CD1c-positive myeloid dendritic cell (primary cell): ENCODE measurements around the gene DAZAP2.

ENCODE experiments used
- DNase-seq: peaks from one replicate; pipeline ENCODE4 v3.0.0-alpha.2; 2016; ENCODE audit errors: extremely low spot score

DAZAP2 gene, protein sequence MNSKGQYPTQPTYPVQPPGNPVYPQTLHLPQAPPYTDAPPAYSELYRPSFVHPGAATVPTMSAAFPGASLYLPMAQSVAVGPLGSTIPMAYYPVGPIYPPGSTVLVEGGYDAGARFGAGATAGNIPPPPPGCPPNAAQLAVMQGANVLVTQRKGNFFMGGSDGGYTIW

DNA sequence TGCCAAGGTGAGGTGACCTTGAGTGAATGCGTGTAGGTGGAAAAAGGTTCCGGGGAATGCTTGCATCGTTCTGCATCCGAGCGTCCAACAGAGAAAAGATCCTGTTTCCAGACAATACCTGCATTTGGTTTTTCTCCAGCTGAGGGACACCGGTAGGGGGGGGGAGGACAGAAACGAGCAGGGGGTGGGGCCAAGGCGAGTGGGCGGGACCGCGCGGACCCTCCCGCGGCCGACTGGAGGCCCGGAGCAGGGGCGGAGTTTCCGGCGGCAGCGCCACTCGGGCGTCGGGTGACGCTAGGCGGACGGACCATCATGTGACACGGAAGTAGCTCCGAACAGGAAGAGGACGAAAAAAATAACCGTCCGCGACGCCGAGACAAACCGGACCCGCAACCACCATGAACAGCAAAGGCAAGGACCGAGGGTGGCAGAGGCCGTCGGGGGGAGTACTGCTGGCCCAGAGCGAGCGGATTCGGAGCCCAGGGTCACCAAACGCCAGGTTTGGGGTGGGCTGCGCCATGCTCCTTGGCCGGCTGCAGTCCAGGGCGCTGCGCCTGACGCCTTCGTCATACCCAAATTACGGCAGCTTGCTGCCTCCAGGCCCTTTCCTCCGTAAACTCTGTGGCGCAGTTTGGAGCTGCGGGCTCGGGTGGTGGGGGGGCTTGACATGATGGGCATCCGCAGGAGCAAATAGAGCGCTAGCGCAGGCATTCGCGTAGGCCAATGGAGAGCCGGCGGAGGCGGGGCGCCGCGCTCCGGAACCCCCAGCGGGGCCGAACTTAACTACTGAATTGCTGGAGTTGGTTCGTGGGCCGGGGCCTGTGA lies at the start of gene DAZAP2:
Gene DAZAP2, plus strand, starts transcription at position 317 of the 825 bp plus-strand sequence. Its CDS starts 82 bp downstream, at position 399.
- peak; percentile 96 for DNase-seq

DNA sequence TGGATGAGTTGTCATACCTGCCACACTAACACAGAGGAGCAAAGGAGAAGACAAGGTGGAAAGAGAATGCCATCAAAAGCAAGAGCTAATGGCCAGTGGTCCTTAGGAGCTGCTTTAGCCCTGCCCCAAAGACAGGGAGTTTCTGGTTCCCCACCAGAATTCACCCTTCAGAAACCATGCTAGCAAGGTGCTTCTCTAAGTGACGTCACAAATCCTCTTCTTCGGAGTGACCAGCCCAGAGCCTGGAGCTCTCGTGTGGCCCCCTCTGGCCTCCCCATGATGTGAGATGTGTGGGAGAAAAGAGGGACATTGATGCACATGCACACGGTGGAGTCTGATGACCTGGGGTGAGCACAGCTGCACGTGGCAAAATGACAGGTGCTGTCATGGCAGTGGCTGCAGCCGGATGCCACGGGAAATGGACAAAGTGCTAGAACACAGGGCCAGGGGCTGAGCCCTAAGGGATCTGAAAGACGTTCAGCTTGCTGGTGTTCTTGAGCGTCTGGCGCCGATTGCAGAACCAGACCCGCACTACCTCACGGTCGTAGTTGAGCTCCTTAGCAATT lies 48.8 kb upstream of the DAZAP2 start:
- no peak for DNase-seq

DNA sequence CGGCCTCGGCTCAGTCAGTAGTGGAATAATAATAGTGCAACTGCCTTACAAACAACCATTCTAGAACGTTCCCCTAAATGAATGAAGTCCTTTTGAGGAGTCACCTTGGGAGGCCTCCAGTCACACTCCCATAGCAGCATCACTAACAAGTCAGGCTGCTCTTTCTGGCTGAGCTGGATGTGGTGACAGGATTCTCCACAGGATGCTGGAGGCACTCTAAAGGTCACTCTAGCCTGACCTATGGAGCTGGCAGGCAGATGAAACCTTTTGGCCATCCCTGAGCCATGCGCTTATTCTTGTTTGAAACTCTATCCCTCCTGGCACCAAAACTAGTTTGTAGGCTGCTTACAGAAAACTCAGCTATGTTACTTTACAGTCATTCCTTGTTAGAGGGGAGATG lies 47.8 kb upstream of the DAZAP2 start:
- no peak for DNase-seq

DNA sequence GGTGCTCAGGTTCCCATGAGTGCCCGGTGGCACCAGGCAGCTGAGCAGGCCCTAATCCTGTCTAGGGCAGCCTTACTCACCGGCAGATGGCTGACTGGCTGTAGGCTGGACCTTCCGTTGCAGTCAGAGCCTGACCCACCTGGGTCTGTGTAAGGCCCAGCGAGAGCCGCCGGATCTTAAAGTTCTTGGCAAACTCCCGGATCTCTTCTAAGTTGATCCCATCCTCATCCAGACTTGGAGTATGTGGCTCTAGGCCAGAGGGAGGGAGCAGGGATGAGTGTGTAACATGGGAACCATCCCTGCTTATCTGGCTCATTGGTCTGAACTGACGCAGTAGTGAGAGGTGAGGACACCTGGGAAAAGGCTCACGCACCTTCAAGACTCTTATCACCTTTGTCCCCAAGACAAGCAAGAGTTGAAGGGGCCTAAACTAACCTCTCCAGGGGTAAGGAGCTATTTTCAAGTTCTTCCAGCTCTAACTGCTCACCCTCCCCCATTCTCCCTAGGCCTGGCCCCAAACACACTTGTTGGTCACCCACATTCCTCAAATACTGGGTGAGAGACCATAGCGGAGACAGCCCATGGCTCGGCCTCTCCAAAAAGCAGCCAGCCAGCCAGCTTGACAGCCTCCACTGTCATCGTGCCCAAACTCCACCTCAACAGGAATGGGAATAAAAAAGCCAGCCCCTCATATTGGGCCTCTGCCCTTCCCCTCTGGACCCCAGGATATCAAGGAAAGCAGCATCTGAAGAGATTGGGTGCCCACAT lies 46.9 kb upstream of the DAZAP2 start:
- DNase-seq = no peak

DNA sequence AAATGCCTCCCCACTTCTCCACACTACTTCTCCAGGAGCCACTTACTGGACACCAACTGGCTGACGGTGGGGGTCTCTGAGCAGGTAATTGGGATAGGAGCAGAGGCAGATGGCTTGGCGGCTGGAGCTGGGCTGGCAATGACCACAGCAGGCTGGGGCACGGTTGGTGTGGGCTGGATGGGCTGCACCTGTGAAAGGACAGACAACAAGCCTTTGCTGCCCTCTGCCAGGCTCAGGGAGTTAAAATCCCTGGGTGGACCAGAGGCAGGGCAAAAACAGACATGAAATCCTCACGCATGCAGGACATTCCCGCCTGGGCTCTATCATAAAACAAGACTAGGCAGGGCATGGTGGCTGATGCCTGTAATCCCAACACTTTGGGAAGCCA lies 46.3 kb upstream of the DAZAP2 start:
- no peak for DNase-seq

DNA sequence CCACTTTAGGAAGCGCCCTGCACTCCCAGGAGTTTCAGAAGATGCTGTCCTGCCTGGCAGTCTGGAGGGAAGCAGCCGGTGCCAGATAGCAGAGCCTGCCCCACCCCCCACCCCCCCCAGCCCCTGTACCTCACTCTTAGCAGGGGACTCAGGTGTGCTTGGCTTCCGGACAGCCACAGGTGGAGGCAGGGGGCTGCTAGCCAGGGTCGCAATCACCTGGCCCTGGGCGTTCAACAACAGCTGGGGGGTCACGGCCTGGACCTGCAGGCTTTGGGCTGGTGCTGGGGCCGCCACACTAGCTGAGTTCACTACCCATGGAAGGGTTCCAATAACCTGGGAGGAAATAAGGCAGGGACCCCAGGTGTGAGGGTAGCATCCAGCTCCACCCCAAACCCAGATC lies 42.8 kb upstream of the DAZAP2 start:
- no peak for DNase-seq

DNA sequence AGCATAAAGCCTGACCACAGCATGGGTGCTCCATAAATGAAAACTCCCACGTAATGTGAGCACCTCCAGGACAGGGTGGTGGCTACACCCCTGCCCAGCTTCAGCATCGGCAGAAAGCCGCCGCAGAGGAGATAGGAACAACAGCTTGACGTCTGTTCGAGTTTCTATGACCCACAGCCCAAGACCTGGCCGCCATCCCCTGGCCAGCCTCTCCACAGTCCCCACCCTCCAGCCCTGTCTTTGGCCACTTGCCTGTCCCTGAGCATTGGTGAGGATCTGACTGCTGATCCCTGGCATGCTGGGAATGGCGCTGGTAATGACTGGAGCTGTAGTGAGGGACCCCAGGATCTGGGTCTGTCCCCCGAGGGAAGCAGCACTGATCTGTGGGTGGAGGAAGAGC lies 42.1 kb upstream of the DAZAP2 start:
- no peak for DNase-seq

DNA sequence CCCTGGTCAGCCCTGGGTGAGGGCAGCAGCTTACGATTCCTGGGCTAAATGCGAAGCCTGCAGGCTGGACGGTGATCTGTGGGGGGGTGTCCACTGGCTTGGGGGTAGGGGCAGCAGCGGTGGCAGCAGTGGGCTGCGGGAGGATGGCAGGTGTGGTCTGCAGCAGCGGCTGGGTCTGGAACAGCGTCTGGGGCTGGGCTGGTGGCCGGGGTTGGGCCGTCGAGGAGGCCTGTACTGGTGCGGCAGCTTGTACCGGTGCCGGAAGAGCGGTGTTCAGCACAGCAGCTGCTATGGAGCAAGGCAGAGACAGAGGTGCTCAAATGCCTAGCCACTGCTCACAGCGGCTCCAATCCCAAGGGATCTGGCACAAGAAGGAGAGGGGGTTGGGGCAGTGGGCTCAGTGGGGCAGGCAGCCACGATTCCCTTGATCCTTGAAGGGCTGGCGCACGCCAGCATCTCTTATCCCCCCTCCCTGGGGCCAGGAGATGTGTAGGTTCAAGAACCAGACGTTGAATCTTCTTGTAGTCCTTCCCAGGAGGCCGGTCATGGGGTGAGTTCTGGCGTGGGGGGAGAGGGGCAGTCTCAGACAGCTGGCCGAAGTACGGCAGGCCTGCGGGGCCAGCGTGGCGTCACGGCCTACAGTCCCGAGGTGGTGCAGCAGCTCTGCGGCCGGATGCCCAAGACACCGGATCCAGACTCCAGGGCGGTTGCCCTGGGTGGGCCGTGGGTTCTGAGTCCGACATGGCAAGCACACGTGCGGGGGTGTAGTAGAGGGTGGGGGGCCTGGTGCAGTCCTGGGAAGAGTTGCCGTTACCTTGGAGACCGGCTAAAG lies 40.7 kb upstream of the DAZAP2 start:
- no peak for DNase-seq

DNA sequence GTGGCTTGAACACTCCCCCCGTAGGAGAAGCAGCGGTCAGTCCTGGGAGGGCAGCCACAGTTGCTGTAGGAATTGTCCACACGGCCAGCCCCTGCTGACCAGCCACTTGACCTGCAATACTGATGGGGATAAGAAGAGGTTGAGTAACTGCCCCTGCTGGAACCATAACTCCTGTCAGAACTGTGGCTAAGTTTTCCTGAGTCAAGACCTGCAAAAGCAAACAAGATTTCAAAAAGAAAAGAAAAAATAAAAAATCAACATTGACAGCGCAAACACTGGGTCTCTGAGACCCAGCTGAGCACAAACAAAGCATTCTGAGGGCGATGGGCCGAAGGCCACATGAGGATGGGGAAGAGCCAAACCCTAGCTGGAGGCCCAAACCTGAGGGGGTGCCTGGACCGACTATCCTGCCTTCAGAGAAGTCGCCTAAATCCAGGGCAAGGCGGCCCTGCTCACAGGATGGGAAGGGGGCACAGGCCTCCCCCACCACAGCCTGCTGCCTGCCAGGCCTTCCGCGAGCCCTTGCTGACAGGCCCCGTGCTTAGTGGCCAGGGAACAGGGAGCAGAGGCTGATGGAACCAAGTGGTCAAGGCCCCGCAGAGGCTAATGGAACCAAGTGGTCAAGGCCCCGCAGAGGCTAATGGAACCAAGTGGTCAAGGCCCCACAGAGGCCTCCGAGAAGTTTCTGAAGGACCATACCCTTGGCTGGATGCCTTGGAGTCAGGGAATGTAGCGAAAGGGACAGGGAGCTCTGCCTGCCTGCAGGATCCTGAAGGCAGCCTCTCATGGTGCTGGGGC lies 39.9 kb upstream of the DAZAP2 start:
- DNase-seq = no peak

DNA sequence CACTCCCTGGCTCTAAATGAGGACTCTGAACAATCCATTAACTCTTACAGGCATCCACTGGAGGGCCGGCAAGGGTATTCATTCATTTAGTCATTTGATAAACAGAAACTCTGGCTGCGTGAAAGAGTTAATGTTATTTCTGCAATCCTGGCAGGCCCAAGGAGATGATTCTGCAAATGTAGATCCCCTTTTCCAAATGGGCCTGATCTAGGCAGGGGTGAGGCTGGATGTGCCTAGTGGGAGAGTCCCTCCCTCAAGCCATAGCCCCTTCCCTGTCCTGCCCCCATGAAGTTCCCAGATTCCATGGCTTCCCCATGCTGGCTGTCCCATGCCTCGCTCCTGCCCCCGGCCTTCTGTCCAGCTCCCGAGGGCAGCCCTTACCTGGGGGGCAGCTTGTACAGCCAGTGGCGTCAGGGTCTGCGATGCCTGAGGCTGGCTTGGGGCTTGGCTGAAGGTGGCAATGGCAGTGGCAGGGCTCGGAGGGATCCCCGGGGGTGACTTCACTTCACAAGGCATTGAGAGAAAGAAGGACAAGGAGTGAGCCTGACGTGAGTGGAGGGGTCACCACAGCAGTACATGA lies 39.2 kb upstream of the DAZAP2 start:
- no peak for DNase-seq

DNA sequence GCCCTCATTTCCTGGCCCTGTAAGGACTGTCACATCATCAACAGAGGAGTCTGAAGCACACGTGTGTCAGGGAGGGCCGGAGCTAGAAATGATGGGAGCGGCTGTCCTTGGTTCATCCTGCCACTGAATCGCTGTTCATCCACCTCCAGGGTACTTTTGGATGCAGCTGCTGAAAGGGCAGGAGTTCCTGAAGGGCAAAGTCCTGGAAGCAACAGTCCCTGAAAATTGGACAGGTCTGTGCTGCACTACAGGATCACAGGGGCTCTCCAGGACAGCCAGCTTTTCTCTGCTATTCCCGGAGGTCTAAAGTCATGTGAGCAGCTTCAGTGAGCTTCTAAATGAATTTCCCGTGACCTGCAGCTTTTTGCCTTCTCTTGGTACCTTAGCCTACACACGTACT lies 38.5 kb upstream of the DAZAP2 start:
- DNase-seq = no peak

DNA sequence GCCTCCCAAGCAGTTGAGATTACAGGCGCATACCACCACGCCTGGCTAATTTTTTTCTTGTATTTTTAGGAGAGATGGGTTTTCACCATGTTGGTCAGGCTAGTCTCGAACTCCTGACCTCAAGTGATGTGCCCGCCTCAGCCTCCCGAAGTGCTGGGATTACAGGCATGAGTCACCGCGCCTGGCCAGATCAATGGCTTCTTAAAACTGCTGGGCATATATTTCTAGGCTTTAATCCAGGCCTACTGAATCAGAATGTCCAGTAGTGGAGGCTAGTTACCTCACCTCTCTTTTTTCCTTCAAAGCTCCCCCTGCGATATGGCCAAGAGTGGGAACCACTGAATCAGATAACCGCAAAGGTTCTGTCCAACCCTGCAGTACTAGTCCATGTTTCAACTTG lies 37.8 kb upstream of the DAZAP2 start:
- no peak for DNase-seq

DNA sequence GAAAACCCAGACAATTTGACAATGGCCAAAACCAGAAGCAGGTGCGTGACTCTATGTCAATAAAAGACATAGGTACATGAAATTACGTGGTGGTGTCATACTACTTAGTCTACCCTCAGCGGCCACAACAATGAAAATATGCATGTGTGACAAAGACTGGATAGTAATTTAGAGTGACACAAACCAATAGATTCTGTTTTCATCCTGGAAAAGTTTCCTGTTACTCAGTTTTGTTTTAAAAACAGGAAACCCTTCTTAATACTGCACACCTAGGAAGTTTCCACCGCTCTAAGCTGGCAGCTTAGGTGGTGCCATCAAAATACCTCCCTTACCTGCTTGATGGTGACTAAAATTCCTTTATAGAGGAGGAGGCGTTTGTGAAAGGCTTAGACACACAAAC lies 35.9 kb upstream of the DAZAP2 start:
- DNase-seq = no peak

DNA sequence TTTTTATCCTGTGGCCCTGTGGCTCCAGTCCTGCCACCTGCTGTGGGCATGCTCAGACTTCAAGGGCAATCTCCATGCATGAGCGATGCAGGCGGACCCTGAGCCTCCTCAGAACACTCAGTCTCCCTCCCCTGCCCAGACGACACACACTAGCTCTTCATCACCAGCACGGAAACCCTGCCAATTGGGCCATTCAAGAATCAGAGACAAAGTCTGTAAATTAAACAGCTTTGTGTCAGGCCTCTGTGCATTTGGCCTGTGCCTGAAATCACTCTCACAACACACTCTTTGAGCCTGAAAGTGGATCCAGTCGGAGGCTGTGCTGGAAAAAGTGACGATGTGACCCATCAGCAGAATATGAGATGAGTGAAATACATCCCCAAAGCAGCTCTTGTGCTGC lies 33.3 kb upstream of the DAZAP2 start:
- no peak for DNase-seq

DNA sequence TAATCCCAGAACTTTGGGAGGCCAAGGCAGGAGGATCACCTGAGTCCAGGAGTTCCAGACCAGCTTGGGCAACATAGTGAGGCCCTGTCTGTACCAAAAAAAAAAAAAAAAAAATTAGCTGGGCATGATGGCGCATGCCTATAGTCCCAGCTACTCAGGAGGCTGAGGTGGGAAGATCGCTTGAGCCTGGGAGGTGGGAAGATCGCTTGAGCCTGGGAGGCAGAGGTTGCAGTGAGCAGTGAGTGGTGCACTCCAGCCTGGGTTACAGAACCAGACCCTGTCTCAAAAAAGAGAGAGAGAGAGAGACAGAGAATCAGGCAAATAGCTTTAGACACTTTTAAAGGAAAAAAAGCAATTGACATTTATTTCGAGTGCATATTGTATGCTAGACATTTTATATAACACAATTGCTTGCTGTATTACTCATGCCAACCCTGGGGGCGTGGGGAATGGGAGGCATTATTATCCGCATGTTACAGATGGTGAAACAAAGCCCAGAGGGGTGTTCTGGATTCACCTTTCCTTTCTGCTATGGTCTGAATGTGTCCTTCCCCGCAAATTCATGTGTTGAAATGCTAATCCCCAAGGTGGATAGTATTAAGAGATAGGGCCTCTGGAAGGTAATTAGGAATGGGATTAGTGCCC lies 30.5 kb upstream of the DAZAP2 start:
- DNase-seq = no peak

DNA sequence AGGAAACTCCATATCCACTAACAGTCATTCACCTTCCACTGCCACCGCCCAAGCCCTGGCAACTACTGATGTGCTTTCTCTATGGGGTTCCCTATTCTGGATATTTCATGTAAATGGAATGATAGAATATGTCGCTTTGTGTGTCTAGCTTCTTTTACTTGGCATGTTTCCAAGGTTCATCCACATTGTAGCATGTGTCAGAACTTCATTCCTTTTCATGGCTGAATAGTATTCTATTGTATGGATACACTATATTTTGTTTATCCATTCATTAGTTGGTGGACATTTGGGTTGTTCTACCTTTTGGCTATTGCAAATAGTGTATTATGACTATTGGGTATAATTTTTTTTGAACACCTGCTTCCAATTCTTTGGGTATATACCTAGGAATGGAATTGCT lies 29.4 kb upstream of the DAZAP2 start:
- DNase-seq = no peak

DNA sequence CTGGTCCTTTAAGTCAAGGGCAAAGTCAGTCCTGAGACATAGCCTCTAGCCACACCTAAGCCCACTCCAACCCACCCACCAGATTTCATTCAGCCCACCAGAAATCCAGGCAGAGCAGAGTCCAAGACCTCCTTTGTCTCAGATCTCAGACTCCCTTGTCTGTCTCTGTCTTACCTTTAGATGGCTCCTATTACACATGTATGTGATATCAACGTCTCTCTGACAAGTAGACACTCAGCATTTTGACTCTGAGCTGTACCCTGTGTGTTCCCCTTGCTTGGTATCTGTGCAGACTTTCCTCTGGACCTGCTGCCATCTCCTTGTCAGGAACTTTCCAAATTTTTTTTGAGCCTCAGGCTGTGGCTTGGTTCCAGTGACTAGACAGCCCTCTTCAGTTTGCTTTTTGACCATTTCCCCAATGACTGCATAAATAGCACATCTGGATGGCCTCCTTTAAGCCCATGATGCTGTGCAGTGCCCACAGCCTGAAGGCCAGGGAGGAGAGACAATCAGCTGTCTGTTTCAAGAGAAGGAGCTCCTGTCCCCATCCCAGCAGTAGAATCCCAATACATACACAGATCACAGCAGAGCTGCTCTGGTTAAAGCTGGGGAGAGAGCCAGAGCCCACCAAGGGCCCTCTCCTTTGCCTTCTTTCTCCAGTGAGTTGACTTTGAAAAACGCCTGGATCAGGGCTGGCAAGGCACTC lies 27.8 kb upstream of the DAZAP2 start:
- no peak for DNase-seq

DNA sequence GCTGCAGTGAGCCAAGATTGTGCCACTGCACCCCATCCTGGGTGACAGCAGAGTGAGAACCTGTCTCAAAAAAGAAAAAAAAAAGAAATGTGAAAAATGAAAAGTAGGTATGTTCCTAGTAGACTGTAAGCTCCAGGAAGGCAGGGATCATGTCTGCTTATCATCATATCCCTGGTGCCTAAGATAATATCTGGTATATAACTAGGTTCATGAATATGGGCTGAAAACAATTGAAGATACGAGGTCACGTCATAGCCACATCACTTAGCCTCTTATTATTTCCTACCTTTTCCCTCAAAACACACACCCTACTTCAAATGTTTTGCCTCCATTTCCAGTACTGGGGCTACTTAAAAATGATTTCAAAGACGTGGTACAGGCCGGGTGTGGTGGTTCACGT lies 23.7 kb upstream of the DAZAP2 start:
- no peak for DNase-seq

DNA sequence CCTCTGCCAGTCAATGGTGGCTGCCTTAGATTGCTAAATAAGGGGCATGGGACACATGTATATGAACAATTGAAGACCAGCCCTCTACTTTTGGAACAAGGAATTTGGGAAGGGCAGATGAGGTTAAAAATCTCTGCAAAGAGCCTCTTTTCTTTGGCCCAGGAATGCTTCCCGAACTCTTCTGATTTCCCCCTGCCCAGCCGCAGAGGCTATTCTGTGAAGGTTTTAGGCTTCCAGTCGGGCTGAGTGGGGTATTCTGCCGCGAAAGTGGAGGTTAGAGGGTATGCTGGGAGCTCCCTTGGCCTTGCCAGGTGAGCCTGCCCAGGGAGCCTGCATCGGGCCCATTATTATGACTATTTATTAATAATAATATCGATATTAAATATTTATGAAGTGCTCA lies 22.0 kb upstream of the DAZAP2 start:
- no peak for DNase-seq
